ENCODE results near the gene ZNF714. TPM values are rescaled to one million over a fixed set of nuclear protein-coding genes. Genes with fewer than 3 reads are reported as not detected.

The ZNF714 gene
- total RNA-seq (2014; rRNA removed; shearing (Covaris generic)) (9.9 and 12.9 TPM in 2 replicates), polyA plus RNA-seq (2016; fragmentation: Nextera tagmentation; extraction: Ambion mirVana) (6.9 and 7.0 TPM in 2 replicates)

DNA sequence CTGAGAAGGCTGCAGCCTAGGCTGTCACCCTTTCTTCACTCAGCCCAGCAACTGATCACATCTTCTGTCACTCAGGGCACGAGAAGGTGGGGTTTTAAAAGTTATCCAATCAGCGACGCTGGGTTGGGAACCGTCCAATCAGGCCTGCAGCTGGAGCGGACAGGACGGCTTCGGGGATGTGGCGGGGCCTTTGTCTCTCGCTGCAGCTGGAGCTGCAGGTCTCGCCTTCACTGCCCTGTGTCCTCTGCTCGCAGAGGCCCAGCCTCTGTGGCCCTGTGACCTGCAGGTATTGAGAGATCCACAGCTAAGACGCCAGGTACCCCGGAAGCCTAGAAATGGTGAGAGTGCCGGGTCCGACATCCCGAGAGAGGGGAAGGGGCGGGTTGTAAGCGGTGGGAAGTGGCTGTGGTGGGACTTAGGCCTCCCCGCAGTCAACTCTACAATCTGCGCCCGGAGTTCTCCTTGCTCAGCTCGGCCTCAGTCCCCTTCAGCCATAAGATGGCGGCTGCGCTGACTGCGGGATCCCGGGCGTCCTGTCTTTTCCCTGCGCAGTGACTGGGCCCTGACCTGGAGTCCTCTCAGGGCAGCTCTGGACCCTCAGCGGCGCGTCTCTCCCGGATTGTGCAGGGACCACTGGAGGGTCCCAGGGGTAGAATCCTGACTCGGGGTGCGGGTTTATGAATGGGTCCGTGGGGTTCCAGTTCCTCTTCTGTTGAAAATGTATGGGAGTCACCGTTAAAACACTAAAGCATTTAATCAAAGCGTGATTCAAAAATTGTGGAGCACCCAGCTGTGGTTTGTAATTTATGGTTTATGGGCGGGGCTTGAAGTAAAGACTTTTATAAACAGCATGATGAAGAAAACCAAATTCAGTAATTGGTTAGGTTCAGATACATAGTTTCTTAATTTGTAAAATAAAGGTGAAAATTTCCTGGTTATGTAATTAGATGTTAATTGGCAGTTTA, at the start of gene ZNF714:
Gene ZNF714, plus strand, starts transcription at position 193 of the 965 bp plus-strand sequence. CDS start 16,066 bp downstream, outside the sequence.
- Histone ChIP-seq H3K9me2 (ENCODE audit: insufficient read depth) (no peaks in the 10 kb centered on the region), H3F3A (ENCODE audit: insufficient read depth) (peaks cover 6% of the 10 kb centered on the region; the same call in 1 of the 2 replicates), H3K4me1 (ENCODE audit: insufficient read depth) (peaks cover 18% of the 10 kb centered on the region), H3K9ac (peak within 1 kb of the TSS; percentile 82), H3K27ac (peak within 1 kb of the TSS; percentile 67), H2AFZ (peak within 1 kb of the TSS; percentile 78), H3K79me2 (ENCODE audit: insufficient read depth) (peaks cover 14% of the 10 kb centered on the region; the same call in 1 of the 2 replicates), H3K4me3 (peak within 1 kb of the TSS; percentile 70), H3K36me3 (ENCODE audit: low read depth) (no peaks in the 10 kb centered on the region; the same call in 1 of the 2 replicates), H3K27me3 (replicated peaks; ENCODE audit: insufficient read depth) (no peaks in the 10 kb centered on the region), H3K4me2 (ENCODE audit: unreplicated experiment) (peak within 1 kb of the TSS; percentile 59), H4K20me1 (ENCODE audit: insufficient read depth) (no peaks in the 10 kb centered on the region), H3K9me3 (ENCODE audit: low read depth) (no peaks in the 10 kb centered on the region)
- in situ Hi-C loops (cut with MboI), result no loop called here
- peak; percentile 87 for DNase-seq
- 46 to 51% methylated on average over 37 to 38 of the region's 38 CpGs for WGBS, 2 experiments (ENCODE audit: low coverage in 1 of 2, low lambda C conversion rate in 2 of 2, missing lambda C conversion rate in 2 of 2)
- TF ChIP-seq EZH2 (IDR thresholded peaks at IDR 0.05; ENCODE audit: insufficient read depth, poor library complexity, severe bottlenecking) (no peak), EZH2phosphoT487 (IDR thresholded peaks at IDR 0.05; ENCODE audit: insufficient read depth, low read depth) (no peak)

DNA sequence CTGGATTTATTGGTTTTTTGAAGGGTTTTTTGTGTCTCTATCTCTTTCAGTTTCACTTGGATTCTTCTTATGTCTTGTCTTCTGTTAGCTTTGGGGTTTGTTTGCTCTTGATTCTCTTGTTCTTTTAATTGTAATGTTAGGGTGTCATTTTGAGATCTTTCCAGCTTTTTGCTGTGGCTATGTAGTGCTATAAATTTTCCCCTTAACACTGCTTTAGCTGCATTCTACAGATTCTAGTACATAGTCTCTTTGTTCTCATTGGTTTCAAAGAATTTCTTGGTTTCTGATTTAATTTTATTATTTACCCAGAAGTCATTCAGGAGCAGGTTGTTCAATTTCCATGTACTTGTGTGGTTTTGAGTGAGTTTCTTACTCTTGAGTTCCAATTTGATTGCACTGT, 37.0 kb upstream of the ZNF714 start:
- Histone ChIP-seq H3K9me3 (ENCODE audit: low read depth) (peaks cover 7% of the 10 kb centered on the region), H4K20me1 (ENCODE audit: insufficient read depth) (no peaks in the 10 kb centered on the region), H3K4me3 (no peak overlapping the region), H3K9me2 (ENCODE audit: insufficient read depth) (no peaks in the 10 kb centered on the region), H3K4me2 (ENCODE audit: unreplicated experiment) (no peak overlapping the region), H3F3A (ENCODE audit: insufficient read depth) (no peaks in the 10 kb centered on the region), H3K9ac (no peak overlapping the region), H3K4me1 (ENCODE audit: insufficient read depth) (no peaks in the 10 kb centered on the region), H3K27me3 (replicated peaks; ENCODE audit: insufficient read depth) (no peaks in the 10 kb centered on the region), H3K36me3 (ENCODE audit: low read depth) (peaks cover 51% of the 10 kb centered on the region), H2AFZ (no peak overlapping the region), H3K27ac (no peak overlapping the region), H3K79me2 (ENCODE audit: insufficient read depth) (peaks cover 87% of the 10 kb centered on the region)
- no peak for DNase-seq
- in situ Hi-C loops (cut with MboI), result no loop called here
- TF ChIP-seq EZH2 (IDR thresholded peaks at IDR 0.05; ENCODE audit: insufficient read depth, poor library complexity, severe bottlenecking), result no peak
- TF ChIP-seq EZH2phosphoT487 (IDR thresholded peaks at IDR 0.05; ENCODE audit: insufficient read depth, low read depth), result no peak

DNA sequence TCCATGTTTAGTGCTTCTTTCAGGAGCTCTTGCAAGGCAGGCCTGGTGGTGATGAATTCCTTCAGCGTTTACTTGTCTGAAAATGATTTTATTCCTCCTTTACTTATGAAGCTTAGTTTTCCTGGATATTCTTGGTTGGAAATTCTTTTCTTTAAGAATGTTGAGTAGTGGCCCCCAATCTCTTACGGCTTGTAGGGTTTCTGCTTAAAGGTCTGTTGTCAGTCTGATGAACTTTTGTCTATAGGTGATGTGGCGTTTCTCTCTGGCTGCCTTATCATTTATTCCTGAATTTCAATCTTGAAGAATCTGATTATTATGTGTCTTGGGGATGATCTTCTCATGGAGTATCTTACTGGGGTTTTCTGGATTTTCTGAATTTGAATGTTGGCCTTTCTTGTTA, 35.5 kb upstream of the ZNF714 start:
- Histone ChIP-seq H4K20me1 (ENCODE audit: insufficient read depth) (no peaks in the 10 kb centered on the region), H3F3A (ENCODE audit: insufficient read depth) (no peaks in the 10 kb centered on the region), H3K9me3 (ENCODE audit: low read depth) (peaks cover 7% of the 10 kb centered on the region), H3K79me2 (ENCODE audit: insufficient read depth) (peaks cover 86% of the 10 kb centered on the region), H3K9me2 (ENCODE audit: insufficient read depth) (no peaks in the 10 kb centered on the region), H3K4me2 (ENCODE audit: unreplicated experiment) (no peak overlapping the region), H3K4me3 (no peak overlapping the region), H3K9ac (no peak overlapping the region), H2AFZ (no peak overlapping the region), H3K27me3 (replicated peaks; ENCODE audit: insufficient read depth) (no peaks in the 10 kb centered on the region), H3K36me3 (ENCODE audit: low read depth) (peaks cover 54% of the 10 kb centered on the region), H3K27ac (no peak overlapping the region), H3K4me1 (ENCODE audit: insufficient read depth) (no peaks in the 10 kb centered on the region)
- DNase-seq, result no peak
- in situ Hi-C loops (cut with MboI), result no loop called here
- WGBS, 2 experiments (ENCODE audit: low coverage in 1 of 2, low lambda C conversion rate in 2 of 2, missing lambda C conversion rate in 2 of 2), result 97 to 99% methylated on average over 3 of the region's 3 CpGs
- TF ChIP-seq EZH2 (IDR thresholded peaks at IDR 0.05; ENCODE audit: insufficient read depth, poor library complexity, severe bottlenecking), result no peak
- no peak for TF ChIP-seq EZH2phosphoT487 (IDR thresholded peaks at IDR 0.05; ENCODE audit: insufficient read depth, low read depth)

DNA sequence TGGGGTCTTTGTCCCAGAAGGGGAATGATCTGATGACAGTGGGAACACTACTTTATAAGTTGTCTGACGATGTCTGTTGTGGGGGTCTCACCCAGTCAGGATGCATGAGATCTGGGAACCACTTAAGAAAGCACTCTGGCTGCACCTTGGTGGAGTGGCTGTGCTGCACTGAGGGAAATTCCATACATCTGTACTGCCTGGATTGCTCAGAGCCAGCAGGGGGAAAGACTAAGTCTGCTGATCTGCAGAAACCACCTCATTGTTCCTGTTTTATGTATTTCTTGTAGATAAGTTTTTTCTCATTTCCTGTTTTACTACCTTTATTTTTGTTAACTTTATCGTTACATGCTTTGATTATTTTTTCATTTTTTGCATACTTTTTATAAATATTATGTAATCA, 34.3 kb upstream of the ZNF714 start:
- Histone ChIP-seq H3F3A (ENCODE audit: insufficient read depth) (no peaks in the 10 kb centered on the region), H3K79me2 (ENCODE audit: insufficient read depth) (peaks cover 82% of the 10 kb centered on the region), H2AFZ (no peak overlapping the region), H3K27me3 (replicated peaks; ENCODE audit: insufficient read depth) (no peaks in the 10 kb centered on the region), H3K36me3 (ENCODE audit: low read depth) (peaks cover 50% of the 10 kb centered on the region), H3K4me2 (ENCODE audit: unreplicated experiment) (no peak overlapping the region), H3K9me2 (ENCODE audit: insufficient read depth) (no peaks in the 10 kb centered on the region), H3K27ac (no peak overlapping the region), H3K9ac (no peak overlapping the region), H3K4me3 (no peak overlapping the region), H3K9me3 (ENCODE audit: low read depth) (peaks cover 7% of the 10 kb centered on the region), H4K20me1 (ENCODE audit: insufficient read depth) (no peaks in the 10 kb centered on the region), H3K4me1 (ENCODE audit: insufficient read depth) (no peaks in the 10 kb centered on the region)
- 94 to 99% methylated on average over 2 of the region's 2 CpGs for WGBS, 2 experiments (ENCODE audit: low coverage in 1 of 2, low lambda C conversion rate in 2 of 2, missing lambda C conversion rate in 2 of 2)
- in situ Hi-C loops (cut with MboI), result no loop called here
- TF ChIP-seq EZH2 (IDR thresholded peaks at IDR 0.05; ENCODE audit: insufficient read depth, poor library complexity, severe bottlenecking), result no peak
- DNase-seq, result no peak

Data from GM23248 (cell line).